A549 (cell line): ENCODE measurements around the gene MLLT3. TPM values are rescaled to one million over a fixed set of nuclear protein-coding genes. Genes with fewer than 3 reads are reported as not detected.
A peak's percentile ranks its signal among the peaks of the same experiment; 100 is the strongest.

Experiments
- ATAC-seq, 2 experiments: fragments of 200-7000 bp in 1 of 2; fragments of >200 bp in 1 of 2; cut with Nextera tagmentation in 1 of 2; cut with Tn5 transposase in 1 of 2; 3 replicates each; pipeline versions ENCODE4 v1.8.0 to v1.9.1; 2018 to 2020; ENCODE audit warnings: mild to moderate bottlenecking in 1 of 2, moderate library complexity in 1 of 2
- CTCF ChIA-PET: fragments of 300-600 bp; sonication (Branson Sonifier 250); formaldehyde crosslinking; extraction: SDS; loops from one replicate; lab custom pipeline; 2021; ENCODE audit warnings: antibody characterized with exemption, inconsistent platforms; lab: Yijun Ruan, JAX
- POLR2A ChIA-PET: fragments of 350-600 bp; formaldehyde crosslinking; extraction: SDS; loops from one replicate; lab custom pipeline; 2021; ENCODE audit warnings: antibody characterized with exemption, inconsistent platforms; lab: Yijun Ruan, JAX
- DNase-seq, 2 experiments: peaks; one replicate each; pipeline versions ENCODE4 v3.0.0 to v3.0.0-alpha.2; 2011 to 2016; ENCODE audit warnings: low read depth in 1 of 2, low spot score in 1 of 2
- FAIRE-seq: peaks from 2 replicates; lab custom pipeline; 2011; peaks lifted over from hg19 to GRCh38; lab: Jason Lieb, UNC
- H3K27ac ChIP-seq, 2 experiments: fragments of >200 bp; sonication (Bioruptor Twin); formaldehyde crosslinking; 3 replicates each; pipeline ENCODE4 v1.5.1; 2016 to 2017
- H3K4me1 ChIP-seq: fragments of >200 bp; sonication (Bioruptor Twin); formaldehyde crosslinking; 3 replicates; pipeline ENCODE4 v1.6.1; 2016
- H3K4me2 ChIP-seq: fragments of >200 bp; sonication (Bioruptor Twin); formaldehyde crosslinking; 3 replicates; pipeline ENCODE4 v1.6.1; 2016
- H3K4me3 ChIP-seq: fragments of >200 bp; sonication (Bioruptor Twin); formaldehyde crosslinking; 3 replicates; pipeline ENCODE4 v1.5.1; 2016
- H3K9me3 ChIP-seq: fragments of >200 bp; sonication (Bioruptor Twin); formaldehyde crosslinking; 3 replicates; pipeline ENCODE4 v1.6.1; 2016
- ATOH8 ChIP-seq: fragments of 250-450 bp; sonication (Bioruptor Pico); IDR thresholded peaks from 2 replicates; pipeline ENCODE4 v1.5.0; 2020; ENCODE audit warnings: low read depth, mild to moderate bottlenecking, moderate library complexity
- BHLHE40 ChIP-seq: IDR thresholded peaks from 2 replicates; pipeline ENCODE4 v1.6.1; 2012; ENCODE audit warnings: low read depth, low read length, inconsistent platforms
- CHD2 ChIP-seq: fragments of 150-350 bp; IDR thresholded peaks from 2 replicates; pipeline ENCODE4 v1.6.1; 2014; ENCODE audit warnings: low read length; ENCODE audit not compliant: partially characterized antibody
- CTCF ChIP-seq: fragments of >200 bp; sonication (Bioruptor Twin); formaldehyde crosslinking; IDR thresholded peaks from 3 replicates; pipeline ENCODE4 v1.5.1; 2016
- E2F6 ChIP-seq: IDR thresholded peaks from 2 replicates; pipeline ENCODE4 v1.6.1; 2012; ENCODE audit warnings: low read depth, borderline replicate concordance
- EHMT2 ChIP-seq: fragments of 200-600 bp; sonication (generic); IDR thresholded peaks from 2 replicates; pipeline ENCODE4 v1.6.1; 2016; ENCODE audit warnings: antibody characterized with exemption, low read depth, mild to moderate bottlenecking, moderate library complexity
- ESRRA ChIP-seq: fragments of 150-350 bp; IDR thresholded peaks from 2 replicates; pipeline ENCODE4 v1.6.1; 2014; ENCODE audit warnings: mild to moderate bottlenecking, low read length, borderline replicate concordance
- FOSL2 ChIP-seq, 2 experiments: fragments of 450-650 bp in 1 of 2; fragments of >200 bp in 1 of 2; sonication (Bioruptor Twin) in 1 of 2; formaldehyde crosslinking; IDR thresholded peaks; 2 replicates each; pipeline versions ENCODE4 v1.5.0 to v1.6.1; 2016 to 2020; ENCODE audit warnings: mild to moderate bottlenecking in 1 of 2, moderate library complexity in 1 of 2
- HDAC2 ChIP-seq: fragments of 200-600 bp; sonication (generic); IDR thresholded peaks from 2 replicates; pipeline ENCODE4 v1.6.1; 2016
- HES2 ChIP-seq: fragments of >200 bp; sonication (Bioruptor Twin); formaldehyde crosslinking; IDR thresholded peaks from 2 replicates; pipeline ENCODE4 v1.6.1; 2016
- MYC ChIP-seq: IDR thresholded peaks from 2 replicates; pipeline ENCODE4 v1.6.1; 2012; ENCODE audit warnings: mild to moderate bottlenecking, inconsistent platforms, low read length, improper control_type of control experiment, borderline replicate concordance
- NFE2L2 ChIP-seq: fragments of 150-350 bp; conservative IDR thresholded peaks from 2 replicates; pipeline ENCODE4 v1.6.1; 2014; ENCODE audit warnings: low read length
- NR3C1 ChIP-seq: fragments of >200 bp; sonication (Bioruptor Twin); formaldehyde crosslinking; IDR thresholded peaks from 3 replicates; pipeline ENCODE4 v1.6.1; 2017
- PBX3 ChIP-seq: IDR thresholded peaks from 2 replicates; pipeline ENCODE4 v1.6.1; 2012
- RAD21 ChIP-seq, 2 experiments: fragments of >200 bp in 1 of 2; sonication (Bioruptor Twin) in 1 of 2; formaldehyde crosslinking in 1 of 2; IDR thresholded peaks in 1 of 2; conservative IDR thresholded peaks in 1 of 2; 2 replicates in 1 of 2; 3 replicates in 1 of 2; pipeline ENCODE4 v1.6.1; 2012 to 2018; ENCODE audit warnings: inconsistent platforms in 1 of 2
- RARB ChIP-seq: fragments of 250-450 bp; sonication (Bioruptor Pico); IDR thresholded peaks from 2 replicates; pipeline ENCODE4 v1.8.0; 2021; ENCODE audit warnings: mild to moderate bottlenecking, moderate library complexity
- REST ChIP-seq: fragments of 200-600 bp; sonication (generic); IDR thresholded peaks from 2 replicates; pipeline ENCODE4 v1.6.1; 2016; ENCODE audit warnings: antibody characterized with exemption, mild to moderate bottlenecking, moderate library complexity
- RFX5 ChIP-seq: fragments of 450-650 bp; IDR thresholded peaks from 2 replicates; pipeline ENCODE4 v1.7.1; 2014; ENCODE audit warnings: antibody characterized with exemption, mild to moderate bottlenecking, moderate library complexity
- RNF2 ChIP-seq: fragments of 200-600 bp; sonication (generic); IDR thresholded peaks from 2 replicates; pipeline ENCODE4 v1.6.1; 2016; ENCODE audit warnings: low read depth, mild to moderate bottlenecking, antibody characterized with exemption, moderate library complexity, borderline replicate concordance
- SMC3 ChIP-seq: fragments of >200 bp; sonication (Bioruptor Twin); formaldehyde crosslinking; IDR thresholded peaks from 3 replicates; pipeline ENCODE4 v1.6.1; 2018; ENCODE audit warnings: inconsistent platforms
- TFCP2L1 ChIP-seq: fragments of 250-450 bp; sonication (Bioruptor Pico); IDR thresholded peaks from 2 replicates; pipeline ENCODE4 v1.5.0; 2021; ENCODE audit warnings: mild to moderate bottlenecking
- USF2 ChIP-seq: fragments of 450-650 bp; IDR thresholded peaks from 2 replicates; pipeline ENCODE4 v1.6.1; 2014; ENCODE audit warnings: antibody characterized with exemption
- ZC3H11A ChIP-seq: fragments of 450-650 bp; IDR thresholded peaks from 2 replicates; pipeline ENCODE4 v1.6.1; 2014; ENCODE audit warnings: antibody characterized with exemption, mild to moderate bottlenecking
- WGBS: methylation state at CpG from one replicate; pipeline ENCODE4 v1.1.6; 2017; ENCODE audit errors: missing lambda C conversion rate; 5-methylcytosine and 5-hydroxymethylcytosine counted together
- polyA plus RNA-seq, 4 experiments: library from polyadenylated mRNA; depleted of rRNA in 3 of 4; stranded (reverse); fragments of >200 nt; fragmentation: RNase III in 1 of 4; extraction: RNeasy Plus Mini Kit Qiagen cat#74134 plus additional on column Dnase treatment in 1 of 4; gene quantifications; 2 replicates in 3 of 4; 3 replicates in 1 of 4; pipeline ENCODE4 v1.2.3, GENCODE V29; 2011 to 2017

Gene MLLT3
- polyA plus RNA-seq, 2 of the 4 experiments (the other 2 are of a cell fraction), result 14.3 to 47.6 TPM

GRCh38 chr9:20478786-20479185 lies 143.5 kb downstream of the MLLT3 start (continued):
- TF ChIP-seq PBX3 (no peak), ZC3H11A (no peak), TFCP2L1 (no peak), ESRRA (no peak), RFX5 (no peak), CTCF (no peak), FOSL2 (IDR thresholded peaks at IDR 0.05) (no peak), FOSL2 (CRISPR knock-in tag; IDR thresholded peaks at IDR 0.05) (no peak), USF2 (no peak), MYC (no peak)

- POLR2A ChIA-PET, result no interaction called here
- CTCF ChIA-PET, result interaction anchor here (1.5 kb wide), 1 partner anchor 8 kb away, joined by 7 read pairs; no protein-coding TSS in a partner anchor
- 90% methylated on average over 7 of the region's 7 CpGs for WGBS
- Histone ChIP-seq H3K4me3 (no peak overlapping the region), H3K9me3 (no peaks in the 10 kb centered on the region), H3K4me1 (peaks cover 6% of the 10 kb centered on the region; the same call in 1 of the 3 replicates), H3K4me2 (no peak overlapping the region), H3K27ac (no peak overlapping the region)
- TF ChIP-seq HES2 (no peak), ATOH8 (CRISPR knock-in tag) (no peak), REST (no peak), BHLHE40 (no peak), RAD21 (conservative IDR thresholded peaks at IDR 0.05 in 1 of 2, IDR thresholded peaks at IDR 0.05 in 1 of 2) (no peak), HDAC2 (no peak), RNF2 (no peak), SMC3 (no peak), E2F6 (no peak), RARB (CRISPR knock-in tag) (no peak), CHD2 (no peak), NR3C1 (no peak), EHMT2 (no peak), NFE2L2 (no peak)
- DNase-seq (no peak), FAIRE-seq (no peak), ATAC-seq (peak in 1 of 2 experiments; percentile 33; a peak in 2 of 6 replicates)
Observed at GRCh38 chr9:20477940-20478620, 144.2 kb downstream of the MLLT3 start.
